ENCODE measurements around the gene TMEM150B.

GRCh38 chr19:55266404-55266803 is 58.7 kb downstream of the TMEM150B start:
- TF ChIP-seq EZH2 (IDR thresholded peaks at IDR 0.05) (no peak), POLR2AphosphoS5 (IDR thresholded peaks at IDR 0.05; ENCODE audit: borderline replicate concordance, low read depth, low read length) (no peak), FOXP2 (optimal IDR thresholded peaks at IDR 0.05; ENCODE audit: control extremely low read depth, extremely low read length, insufficient read depth) (no peak)
